Skin epidermis (tissue), 12 donors: ENCODE data around the gene ERC2.

Experiments used
- H3K27ac ChIP-seq, 21 experiments: fragments of 200-600 bp; sonication (generic) in 11 of 21; one replicate each; pipeline ENCODE4 v1.5.0; 2020; ENCODE audit warnings: mild to moderate bottlenecking in 3 of 21, inconsistent platforms in 2 of 21, moderate library complexity in 2 of 21
- H3K4me3 ChIP-seq, 7 experiments: fragments of 200-600 bp; sonication (generic) in 2 of 7; one replicate each; pipeline ENCODE4 v1.5.0; 2020; ENCODE audit warnings: inconsistent platforms in 2 of 7, mild to moderate bottlenecking in 2 of 7, moderate library complexity in 1 of 7

ERC2 gene

GRCh38 chr3:55659701-55660100 lies 808.6 kb downstream of the ERC2 start:
- Histone ChIP-seq H3K27ac (peak overlapping the region in 1 of 21 experiments; percentile 14), H3K4me3 (no peak overlapping the region)

GRCh38 chr3:55658690-55659562 lies 809.3 kb downstream of the ERC2 start:
- Histone ChIP-seq H3K4me3 (no peak overlapping the region), H3K27ac (peak overlapping the region in 5 of 21 experiments; percentile 8 to 43 (median 14))

- Histone ChIP-seq H3K4me3 (no peak overlapping the region), H3K27ac (no peak overlapping the region)
Observed at GRCh38 chr3:55658270-55658669, 810.0 kb downstream of the ERC2 start.

GRCh38 chr3:55655544-55655943 lies 812.7 kb downstream of the ERC2 start:
- Histone ChIP-seq H3K27ac (no peak overlapping the region), H3K4me3 (no peak overlapping the region)

GRCh38 chr3:55654123-55654760 lies 814.0 kb downstream of the ERC2 start:
- no peak overlapping the region for H3K4me3 ChIP-seq
- H3K27ac ChIP-seq: no peak overlapping the region

- Histone ChIP-seq H3K4me3 (no peak overlapping the region), H3K27ac (no peak overlapping the region)
Observed at GRCh38 chr3:55651011-55651410, 817.3 kb downstream of the ERC2 start.

GRCh38 chr3:55650011-55650410 lies 818.3 kb downstream of the ERC2 start:
- Histone ChIP-seq H3K4me3 (no peak overlapping the region), H3K27ac (no peak overlapping the region)

GRCh38 chr3:55649554-55649953 lies 818.7 kb downstream of the ERC2 start:
- Histone ChIP-seq H3K4me3 (no peak overlapping the region), H3K27ac (no peak overlapping the region)

GRCh38 chr3:55648591-55649318 lies 819.5 kb downstream of the ERC2 start:
- Histone ChIP-seq H3K4me3 (no peak overlapping the region), H3K27ac (no peak overlapping the region)

GRCh38 chr3:55647670-55648069 lies 820.6 kb downstream of the ERC2 start:
- Histone ChIP-seq H3K27ac (no peak overlapping the region), H3K4me3 (no peak overlapping the region)

GRCh38 chr3:55647063-55647462 lies 821.2 kb downstream of the ERC2 start:
- H3K4me3 ChIP-seq: no peak overlapping the region
- H3K27ac ChIP-seq: no peak overlapping the region

GRCh38 chr3:55646121-55646520 lies 822.1 kb downstream of the ERC2 start:
- Histone ChIP-seq H3K27ac (no peak overlapping the region), H3K4me3 (no peak overlapping the region)

- no peak overlapping the region for H3K27ac ChIP-seq
- H3K4me3 ChIP-seq: no peak overlapping the region
Observed at GRCh38 chr3:55645422-55645821, 822.8 kb downstream of the ERC2 start.

- no peak overlapping the region for H3K4me3 ChIP-seq
- H3K27ac ChIP-seq: no peak overlapping the region
Observed at GRCh38 chr3:55643283-55643682, 825.0 kb downstream of the ERC2 start.

GRCh38 chr3:55641964-55642363 lies 826.3 kb downstream of the ERC2 start:
- H3K4me3 ChIP-seq: no peak overlapping the region
- no peak overlapping the region for H3K27ac ChIP-seq

GRCh38 chr3:55639896-55640765 lies 828.1 kb downstream of the ERC2 start:
- peak overlapping the region in 7 of 21 experiments; percentile 16 to 65 (median 25) for H3K27ac ChIP-seq

GRCh38 chr3:55639143-55639542 lies 829.1 kb downstream of the ERC2 start:
- H3K27ac ChIP-seq: peak overlapping the region in 2 of 21 experiments; percentile 32 to 65
- no peak overlapping the region for H3K4me3 ChIP-seq

More at GRCh38 chr3:55639896-55640765, 828.1 kb downstream of the ERC2 start:
- H3K4me3 ChIP-seq: no peak overlapping the region

- Histone ChIP-seq H3K4me3 (no peak overlapping the region), H3K27ac (no peak overlapping the region)
Observed at GRCh38 chr3:55637906-55638638, 830.2 kb downstream of the ERC2 start.
